NCI-H128 (cell line): ENCODE data around the gene NDUFS8.

Source experiments
- DNase-seq: peaks from one replicate; lab custom pipeline; 2025; ENCODE audit not compliant: unreplicated experiment; lab: John Stamatoyannopoulos, UW

The NDUFS8 gene

DNA sequence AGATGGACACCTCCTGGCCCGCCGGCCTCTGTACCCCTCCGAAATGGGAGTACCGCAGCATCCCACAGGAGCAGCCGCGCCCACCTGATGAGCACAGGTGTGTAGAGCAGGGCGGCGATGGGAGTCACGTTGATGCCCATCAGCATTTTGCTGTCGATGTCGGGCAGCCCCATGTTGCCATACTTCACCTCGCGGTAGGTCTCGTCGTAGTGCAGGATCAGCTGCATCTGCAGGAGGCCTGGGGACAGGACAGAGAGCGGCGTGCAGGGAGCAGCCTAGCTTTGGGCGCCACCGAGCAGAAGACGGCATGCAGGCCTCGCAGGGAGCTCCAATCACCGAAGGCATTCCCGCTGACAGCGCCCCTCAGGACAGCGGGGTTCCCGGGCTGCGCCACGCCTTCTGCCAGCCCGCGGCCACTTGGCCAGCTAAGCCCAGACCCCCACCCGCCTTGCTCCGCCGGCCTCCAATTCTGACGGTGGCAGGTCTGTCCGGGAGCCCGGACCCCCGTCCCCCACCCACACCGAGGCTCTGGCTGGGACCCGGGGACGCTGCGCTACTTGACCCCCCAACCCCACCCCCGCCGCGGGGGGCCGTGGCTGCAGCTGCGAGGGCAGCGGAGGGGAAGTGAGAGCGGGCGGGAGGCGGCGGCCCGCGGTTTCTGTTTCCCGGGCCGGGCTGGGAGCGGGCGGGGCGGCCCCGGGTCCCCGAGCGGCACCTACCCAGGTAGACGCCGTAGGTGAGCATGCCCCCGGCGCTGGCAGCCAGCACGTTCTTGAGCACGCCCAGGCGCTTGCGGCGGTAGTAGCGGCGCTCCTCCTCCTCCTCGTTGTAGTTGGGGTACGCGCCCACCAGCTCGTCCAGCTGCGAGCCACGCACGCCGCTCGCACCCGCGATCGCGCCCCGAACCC lies 27.3 kb upstream of the NDUFS8 start:
- no peak for DNase-seq

DNA sequence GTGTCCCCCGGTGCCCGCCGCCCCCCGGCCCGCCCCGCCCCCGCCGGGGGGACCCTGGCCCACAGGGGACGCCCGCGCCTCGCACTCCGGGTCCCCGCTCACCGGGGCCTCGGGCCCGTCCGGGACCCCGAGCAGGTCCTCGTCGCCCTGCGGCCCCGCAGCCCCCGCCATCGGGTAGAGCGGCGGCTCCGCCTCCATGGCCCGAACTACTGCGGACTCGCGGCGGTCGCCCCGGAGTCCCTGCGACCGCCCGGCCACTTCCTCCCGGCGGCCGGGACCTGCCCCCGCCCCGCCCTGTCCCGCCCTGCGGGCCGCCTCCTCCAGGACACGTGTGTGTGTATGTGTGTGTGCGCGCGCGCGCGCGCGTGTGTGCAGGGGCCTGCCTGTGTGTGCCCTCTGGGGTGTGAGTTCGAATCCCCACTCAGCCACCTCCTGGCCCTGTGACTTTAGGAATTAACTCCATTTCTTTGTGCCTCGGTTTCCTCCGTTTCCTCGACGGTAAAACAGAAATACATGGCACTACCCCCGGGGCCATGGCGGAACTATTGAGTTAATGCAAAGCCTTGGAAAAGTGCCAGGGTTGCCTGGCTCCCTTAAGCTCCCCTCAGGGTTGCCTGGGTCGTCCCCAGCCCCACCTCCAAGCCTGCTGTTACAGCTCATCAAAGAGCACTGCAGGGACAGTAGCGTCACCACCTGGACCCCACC lies 26.5 kb upstream of the NDUFS8 start, which contains the start of gene UNC93B1:
UNC93B1 (minus strand) TSS at position 252 of the 705 bp plus-strand sequence; CDS start at position 198, 54 bp downstream.
- DNase-seq: no peak

DNA sequence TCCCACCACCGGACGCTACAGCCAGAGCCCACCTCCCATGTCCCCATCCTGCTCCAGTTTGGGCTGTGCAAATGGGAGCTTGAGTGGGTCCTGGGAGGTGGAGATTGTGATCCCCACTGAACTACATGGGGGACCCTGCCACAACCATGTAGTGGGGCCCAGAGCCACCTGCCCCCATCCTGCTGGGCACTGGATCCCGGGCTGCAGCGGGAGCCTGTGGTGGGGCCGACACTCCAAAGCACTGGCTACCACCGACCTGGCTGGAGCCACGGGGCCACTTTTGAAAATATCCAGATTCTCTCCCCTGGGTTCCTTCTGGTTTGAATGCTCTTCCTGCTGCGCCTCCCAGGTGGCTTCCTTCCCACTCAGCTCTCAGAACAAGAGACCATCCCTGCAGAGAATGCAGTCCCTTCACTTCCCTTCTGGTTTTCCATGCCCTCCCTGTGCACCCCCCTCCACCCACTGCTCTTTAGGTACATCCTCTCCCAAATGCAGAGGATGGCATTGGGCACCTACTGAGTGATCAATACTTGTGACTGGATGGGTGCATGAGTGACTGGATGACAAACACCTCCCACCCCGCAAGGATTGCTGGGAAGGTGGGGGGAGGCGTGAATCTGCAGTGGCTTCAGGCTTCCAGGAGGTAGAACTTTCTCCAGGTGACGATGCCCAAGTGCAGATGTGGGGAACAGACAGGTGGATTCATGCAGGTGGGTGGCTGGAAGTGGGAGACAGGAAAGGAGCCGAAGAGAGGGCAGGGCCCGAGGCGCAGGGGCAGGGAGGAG lies 25.7 kb upstream of the NDUFS8 start:
- DNase-seq: no peak

DNA sequence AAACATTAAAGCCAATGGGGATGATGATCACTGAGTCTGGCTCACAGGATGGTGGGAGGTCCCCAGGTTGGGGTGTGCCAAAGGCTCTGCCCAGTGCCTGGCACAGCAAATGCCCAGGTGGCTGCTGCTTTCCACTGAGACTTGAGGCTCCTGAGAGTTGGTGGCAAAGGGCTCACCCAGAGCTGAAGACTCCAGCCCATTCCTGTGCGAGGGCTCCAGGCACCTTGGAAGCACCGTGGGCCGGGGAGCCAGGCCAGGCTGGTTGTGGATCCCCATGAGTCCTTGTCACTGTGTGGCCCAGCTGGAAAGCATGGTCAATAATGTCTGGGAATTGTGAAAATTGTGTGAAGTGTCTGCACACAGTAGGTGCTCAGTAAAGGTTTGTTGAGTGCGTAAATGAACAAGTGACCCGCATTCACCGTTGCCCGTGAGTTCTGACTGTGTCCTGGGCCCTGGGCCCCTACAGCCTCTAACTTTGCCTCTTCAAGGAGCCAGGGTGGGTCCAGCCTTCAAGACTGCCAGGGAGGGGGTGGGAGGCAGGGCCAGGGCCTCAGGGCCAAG lies 23.8 kb upstream of the NDUFS8 start:
- DNase-seq: no peak

DNA sequence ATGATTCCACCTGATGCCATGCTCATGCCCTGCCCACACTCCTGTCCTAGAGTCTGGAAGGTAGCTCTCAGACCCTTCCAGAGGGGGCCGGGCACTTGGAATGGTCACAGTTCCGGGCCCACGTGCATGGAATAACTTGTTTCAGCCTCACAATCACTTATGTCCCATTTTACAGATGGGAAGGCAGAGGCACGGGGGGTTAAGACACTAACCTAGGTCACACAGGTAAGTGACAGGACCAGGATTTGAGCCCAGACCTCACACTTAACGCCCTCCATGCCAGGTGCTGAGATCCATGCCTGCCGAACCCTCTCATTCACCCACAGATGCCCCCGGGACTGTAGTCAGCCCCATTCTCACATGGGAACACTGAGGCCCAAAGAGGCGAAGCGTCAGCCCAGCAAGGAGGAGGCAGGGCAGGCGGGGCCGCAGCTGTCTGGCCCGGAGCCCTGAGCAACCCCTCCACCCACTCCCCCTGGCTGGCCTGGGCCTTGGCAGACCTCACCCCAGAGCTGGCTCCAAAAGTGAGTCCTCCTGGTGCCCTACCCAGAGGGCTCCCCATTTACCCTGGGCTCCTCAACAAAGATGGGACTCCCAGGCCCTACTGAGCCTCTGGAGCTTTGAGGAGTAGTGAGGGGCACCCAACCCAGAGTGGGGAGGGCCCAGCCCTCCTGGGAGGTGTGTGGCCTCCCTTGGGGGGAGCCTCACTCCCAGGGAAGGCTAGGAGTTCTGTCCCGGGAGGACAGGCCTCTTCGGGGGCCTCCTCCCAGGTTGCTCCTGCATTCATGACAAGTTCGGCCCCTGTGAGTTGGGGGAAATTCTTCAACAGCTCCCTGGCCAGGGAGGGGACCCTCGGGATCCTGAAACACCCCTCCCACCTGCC lies 22.7 kb upstream of the NDUFS8 start:
- DNase-seq: no peak

DNA sequence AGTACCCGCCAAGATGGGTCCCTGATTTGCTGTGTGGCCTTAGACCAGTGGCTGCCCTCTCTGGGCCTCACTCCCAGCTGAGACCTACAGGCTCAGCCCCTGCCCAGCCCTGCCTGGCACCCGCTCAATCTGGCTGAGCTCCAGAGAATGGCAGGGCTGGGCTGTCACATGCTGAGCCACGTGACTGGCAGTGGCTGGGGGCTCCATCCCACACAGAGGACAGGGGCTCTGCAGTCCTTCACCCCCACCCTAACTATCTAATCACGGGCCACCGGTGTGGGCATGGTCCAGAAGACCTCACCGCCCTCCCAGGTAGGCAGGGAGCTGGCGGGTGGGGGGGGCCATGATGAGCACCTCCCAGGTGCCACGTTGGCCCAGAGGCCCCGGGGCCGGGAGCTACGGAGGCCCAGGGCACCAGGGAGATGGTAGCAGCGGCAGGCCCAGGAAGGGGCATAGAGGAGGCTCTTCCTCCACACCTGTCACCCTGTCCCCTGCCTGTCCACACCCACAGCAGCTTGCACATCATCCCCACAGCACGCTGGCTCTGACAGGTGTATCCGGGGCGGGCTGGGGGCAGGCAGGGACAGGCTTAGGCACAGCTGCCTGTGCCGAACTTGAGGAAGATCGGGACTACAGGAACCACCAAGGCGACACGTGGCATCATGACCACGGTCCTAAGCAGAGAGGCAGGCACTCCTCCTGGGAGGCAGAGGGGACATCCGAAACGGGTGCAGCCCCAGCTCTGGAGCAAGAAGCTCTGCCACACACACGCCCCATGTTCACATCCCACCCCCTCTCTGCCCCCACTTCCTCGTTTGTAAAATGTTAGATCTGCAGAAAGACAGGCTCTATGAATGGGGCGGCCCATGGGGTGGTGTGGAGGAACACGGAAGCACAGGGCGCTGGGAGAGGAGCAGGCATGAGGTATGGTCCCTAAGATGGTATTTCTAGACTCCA lies 21.8 kb upstream of the NDUFS8 start:
- no peak for DNase-seq

DNA sequence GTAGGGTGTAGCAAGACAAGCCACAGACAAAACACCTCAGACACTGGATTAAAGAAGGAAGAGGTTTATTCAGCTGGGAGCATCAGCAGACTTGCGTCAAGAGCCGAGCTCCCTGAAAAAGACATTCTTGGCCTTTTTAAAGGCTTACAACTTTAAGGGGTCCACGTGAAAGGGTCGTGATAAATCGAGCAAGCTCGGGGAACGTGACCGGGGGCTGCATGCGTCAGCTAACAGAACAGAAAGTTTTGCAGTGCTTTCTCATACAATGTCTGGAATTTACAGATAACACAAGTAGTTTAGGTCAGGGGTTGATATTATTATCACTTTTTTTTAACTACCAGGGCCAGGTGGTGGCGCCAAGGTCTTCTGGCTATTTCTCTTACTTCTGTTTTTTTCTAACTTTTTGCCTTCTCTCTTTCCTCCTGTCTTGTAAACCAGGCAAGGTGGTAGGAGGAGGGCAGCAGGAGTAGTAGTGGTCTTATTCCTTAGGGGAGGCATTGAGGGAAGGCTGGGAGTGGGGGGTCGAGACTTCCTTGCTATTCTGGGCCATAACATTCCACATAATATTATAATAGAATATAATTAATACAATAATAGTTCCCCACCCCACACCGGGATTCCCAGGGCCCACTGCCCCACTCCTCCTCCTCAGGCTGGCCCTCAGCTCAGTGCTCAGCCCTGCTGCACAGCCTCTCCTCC lies 20.9 kb upstream of the NDUFS8 start:
- DNase-seq: no peak

DNA sequence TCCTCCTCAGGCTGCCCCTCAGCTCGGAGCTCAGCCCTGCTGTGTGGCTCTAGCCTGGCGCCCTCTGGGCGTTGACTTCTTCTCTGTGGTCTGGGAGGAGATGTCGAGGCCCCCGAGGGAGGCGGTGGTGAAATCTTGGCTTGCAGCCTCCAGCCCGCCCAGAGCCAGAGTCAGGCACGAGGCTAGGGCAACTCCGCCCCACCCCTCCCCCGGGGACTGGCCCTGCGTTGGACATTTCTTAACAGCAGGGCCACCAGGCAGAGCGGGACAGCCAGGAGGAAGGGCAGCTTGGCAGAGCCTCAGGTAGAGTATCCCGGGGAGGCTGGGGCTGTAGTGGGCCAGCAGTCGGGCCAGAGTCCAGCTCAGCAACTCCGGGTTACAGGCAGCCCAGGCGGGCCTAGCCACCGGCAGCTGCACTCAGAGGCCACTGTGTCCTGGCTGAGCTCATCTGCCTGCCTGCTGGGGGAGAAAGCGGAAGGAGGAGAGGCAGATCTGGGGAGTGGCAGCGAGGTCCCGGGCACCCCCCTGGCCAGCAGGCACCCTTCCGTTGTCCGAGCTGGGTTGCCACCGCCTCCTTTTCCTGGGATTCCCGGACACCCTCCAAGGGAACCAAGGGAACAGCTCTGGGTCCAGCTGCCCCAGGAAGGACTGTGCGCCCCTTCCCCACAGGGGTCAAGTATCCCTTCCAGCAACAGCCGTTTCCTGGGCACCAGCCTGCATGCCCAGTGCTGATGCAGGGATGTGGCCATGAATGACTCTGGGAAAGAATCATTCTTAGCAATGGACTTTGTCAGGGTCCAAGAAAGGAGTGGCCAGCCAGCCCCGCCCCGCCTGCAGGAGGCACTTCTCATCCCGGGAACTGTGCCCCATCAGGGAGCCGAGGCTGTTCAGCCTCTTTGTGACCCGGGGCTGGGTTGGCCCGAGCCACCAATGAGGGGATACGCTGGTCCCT lies 20.1 kb upstream of the NDUFS8 start, which contains the start of gene ALDH3B1:
ALDH3B1 (plus strand) TSS at position 238 of the 952 bp plus-strand sequence. CDS start 4,971 bp downstream, outside the sequence.
- DNase-seq: no peak

DNA sequence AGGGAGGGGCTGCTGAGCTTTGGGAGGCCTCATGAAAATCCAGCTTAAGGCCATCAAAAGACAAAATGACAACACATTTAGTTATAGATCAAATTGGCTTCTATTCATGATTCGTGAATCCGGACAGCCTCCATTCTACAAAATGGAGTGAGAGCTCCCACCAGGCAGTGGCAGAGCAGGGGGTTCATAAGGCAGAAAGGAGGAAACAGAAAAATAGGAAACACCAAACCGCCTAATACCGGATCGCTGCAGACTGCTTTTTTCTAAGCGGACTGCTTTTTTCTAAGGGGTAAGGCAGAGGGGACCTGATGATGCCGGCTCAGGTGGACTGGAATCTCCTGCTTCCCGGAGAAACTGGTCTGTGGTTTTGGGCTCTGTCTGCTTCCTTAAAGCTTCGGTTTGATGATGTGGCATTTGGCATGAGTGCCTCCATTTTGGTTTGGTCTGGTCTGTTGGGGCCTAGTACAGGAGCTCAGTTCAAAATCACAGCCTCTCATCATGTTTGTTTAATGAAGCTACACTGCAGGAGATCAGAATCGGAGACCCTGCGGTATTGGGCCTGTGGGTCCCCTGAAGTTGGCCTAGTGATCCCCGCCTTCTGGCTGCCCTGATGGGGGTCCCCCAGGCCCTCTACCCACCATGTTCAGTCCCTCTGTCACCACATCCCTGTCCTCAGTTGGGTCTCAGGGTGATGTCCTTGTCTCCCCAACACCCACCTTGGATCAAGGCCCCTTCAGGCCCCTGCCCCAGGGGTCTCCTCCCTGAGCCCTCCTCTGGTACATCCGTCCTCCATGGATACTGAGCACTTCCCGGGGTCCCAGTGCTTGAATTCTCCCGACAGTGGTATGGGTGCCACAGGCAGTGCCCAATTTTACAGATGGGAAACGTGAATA lies 19.2 kb upstream of the NDUFS8 start:
- DNase-seq: no peak

DNA sequence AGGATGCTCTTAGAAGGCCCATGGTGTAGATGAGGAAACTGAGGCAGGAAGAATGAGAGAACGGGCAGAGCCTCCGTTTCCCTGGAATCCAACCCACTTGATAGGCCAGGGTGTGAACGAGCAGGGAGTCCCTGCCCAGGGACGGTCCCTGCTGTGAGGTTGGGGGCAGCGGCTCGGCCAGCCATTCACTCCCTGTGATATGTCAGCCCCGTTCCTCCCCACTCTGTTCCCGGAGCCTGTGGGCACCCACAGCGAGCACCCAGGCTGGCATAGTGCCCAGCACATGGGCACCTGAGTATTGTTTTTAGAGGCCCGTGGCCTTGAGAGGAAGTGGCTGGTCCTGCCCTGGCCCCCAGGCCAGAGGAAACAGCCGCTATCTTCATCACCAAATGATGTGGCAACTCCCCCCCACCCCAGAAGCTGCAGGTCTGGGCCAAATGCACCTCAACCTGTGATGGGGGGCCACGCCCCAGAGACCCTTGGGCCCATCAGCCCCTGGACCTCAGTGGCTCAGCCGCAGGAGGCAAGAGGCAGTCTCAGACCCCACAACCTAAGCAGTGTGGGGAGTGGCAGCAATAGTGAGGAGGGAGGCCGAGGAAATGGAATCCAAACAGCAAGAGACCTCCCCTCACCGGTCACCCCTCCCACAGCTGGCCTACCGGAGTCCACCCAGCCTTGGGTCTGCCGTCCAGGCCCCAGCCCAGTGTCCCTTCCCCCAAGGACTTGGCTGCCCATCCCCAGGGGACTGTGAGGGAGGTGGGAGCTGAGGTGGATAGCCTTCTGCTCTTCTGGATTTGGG lies 18.2 kb upstream of the NDUFS8 start:
- no peak for DNase-seq

DNA sequence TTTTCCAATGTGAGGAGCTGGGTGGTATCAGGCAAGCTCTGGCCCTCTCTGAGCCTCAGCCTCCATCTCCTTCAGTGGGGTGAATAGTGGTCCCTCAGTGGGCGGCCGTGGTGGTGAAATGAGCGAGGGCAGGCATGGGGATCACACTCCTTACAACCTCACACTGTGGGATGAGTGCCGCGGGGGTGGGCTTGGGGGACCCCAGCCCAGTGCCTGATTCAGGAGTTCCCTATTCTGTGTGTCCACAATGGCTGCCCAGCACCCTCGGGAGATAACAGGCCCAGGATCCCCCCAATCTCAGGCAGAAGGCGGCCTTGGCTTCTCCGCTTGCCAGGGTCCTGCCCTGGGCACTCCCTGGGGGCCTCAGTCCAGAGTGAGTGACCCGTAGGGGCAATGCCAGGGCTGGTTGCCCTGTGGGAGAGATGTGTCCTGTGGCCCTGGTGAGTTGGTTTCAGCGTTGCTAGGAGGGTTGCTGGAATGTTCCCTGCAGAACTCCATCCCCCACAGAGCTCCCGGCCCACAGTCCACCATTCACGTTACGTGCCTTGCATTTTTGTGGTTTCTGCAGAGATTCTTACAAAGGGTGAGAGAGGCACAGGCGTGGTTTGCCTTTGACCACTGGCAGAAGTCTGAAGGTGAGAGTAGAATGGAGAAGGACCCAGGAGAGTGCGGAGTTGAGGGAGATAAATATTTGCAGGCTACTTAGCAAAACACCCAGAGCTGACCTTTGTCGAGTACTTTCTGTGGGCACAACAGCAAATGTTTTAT lies 17.5 kb upstream of the NDUFS8 start:
- DNase-seq: no peak

DNA sequence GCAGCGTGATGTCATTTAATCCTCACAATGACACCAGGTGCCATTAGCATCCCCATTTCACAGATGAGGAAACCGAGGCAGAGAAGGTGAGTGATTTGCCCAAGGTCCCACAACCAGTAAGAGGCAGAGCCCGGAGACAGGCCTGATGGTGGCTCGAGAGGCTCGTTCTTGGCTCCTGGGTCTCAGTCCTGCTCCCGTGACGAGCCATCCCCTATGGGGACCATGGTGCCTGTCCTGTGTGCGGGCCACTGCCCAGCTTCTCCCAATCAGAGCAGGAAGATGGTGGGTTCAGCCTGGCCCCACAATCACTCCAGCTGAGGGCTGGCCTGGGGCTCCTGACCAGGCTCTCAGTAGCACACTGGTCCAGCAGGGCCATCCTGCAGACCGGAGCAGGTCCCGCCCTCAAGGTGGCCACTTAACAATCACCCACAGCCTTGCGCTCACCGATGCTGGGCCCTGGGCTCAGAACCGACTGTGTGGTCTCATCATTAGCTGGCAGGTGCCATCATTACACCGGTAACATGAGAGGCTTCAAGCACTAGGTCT lies 16.8 kb upstream of the NDUFS8 start:
- no peak for DNase-seq

DNA sequence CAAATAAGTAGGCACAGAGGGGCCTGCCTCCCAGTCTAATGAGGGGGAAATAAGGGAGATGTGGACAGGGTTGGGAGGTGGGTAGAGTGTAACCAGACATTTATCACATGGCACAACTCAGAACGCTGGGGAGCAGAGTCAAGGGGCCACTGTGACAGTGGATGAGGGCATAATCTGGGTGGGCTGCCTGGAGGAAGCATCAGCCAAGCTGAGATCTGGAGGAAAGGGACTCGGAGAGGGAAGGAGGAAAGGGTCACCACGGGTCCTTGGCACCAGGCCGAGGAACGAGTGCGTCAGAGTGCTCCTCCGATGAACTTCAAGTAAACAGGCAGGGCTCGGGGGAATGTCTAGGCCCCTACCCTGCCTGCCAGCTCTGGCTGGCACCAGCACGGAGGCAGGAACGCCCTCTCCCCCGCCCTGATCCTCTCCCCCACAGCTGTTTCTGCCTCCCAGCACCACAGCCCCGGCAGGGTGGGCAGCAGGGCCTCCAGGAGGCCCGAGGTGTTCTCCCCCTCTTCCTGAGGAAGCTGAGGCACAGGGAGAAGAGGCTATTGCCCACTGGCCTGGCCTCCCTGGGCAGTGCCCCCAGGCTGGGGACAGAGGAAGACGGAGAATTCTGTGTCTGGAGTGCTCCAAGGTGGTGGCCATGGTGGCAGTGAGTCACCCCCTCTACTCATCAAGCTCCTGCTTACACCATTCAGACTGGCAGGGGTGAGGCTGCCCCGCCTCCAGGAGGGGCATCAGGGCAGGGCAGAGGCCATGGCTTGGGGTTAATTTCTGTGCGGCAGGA lies 16.1 kb upstream of the NDUFS8 start:
- no peak for DNase-seq
